Pulmonary artery endothelial cell (primary cell): ENCODE results near the gene SPDYE16. TPM values are rescaled to one million over a fixed set of nuclear protein-coding genes. Genes with fewer than 3 reads are reported as not detected.

ENCODE experiments used
- total RNA-seq: library from RNA; depleted of rRNA; stranded (reverse); fragments of >200 nt; gene quantifications from 2 replicates; pipeline ENCODE4 v1.2.3, GENCODE V29; 2014

Gene SPDYE16
- total RNA-seq, 1 donor from 2014 or later: not detected

Other genes starting within 250 kb of the SPDYE16 start
- 78.8 and 159 TPM in 2 replicates for gene HSPB1, start 240.6 kb downstream of the SPDYE16 start, total RNA-seq
- 109 and 140 TPM in 2 replicates for gene YWHAG, start 184.3 kb downstream of the SPDYE16 start, total RNA-seq
- gene SSC4D, start 133.6 kb downstream of the SPDYE16 start, total RNA-seq: 0.46 and 0.60 TPM in 2 replicates
- 1.3 TPM in 2 replicates for gene ZP3, start 118.3 kb downstream of the SPDYE16 start, total RNA-seq
- 4.6 and 5.1 TPM in 2 replicates for gene DTX2, start 81.6 kb downstream of the SPDYE16 start, total RNA-seq
- not detected in 2 replicates for gene UPK3B, start 32.7 kb downstream of the SPDYE16 start, total RNA-seq
- gene POMZP3, start 84.0 kb upstream of the SPDYE16 start, total RNA-seq: 2.3 and 4.8 TPM in 2 replicates